Dendritic cell treated with granulocyte-macrophage colony-stimulating factor and Interleukin-4, amounts not matched to agents 40 ng/mL and 50 ng/mL, for 4 days (primary cell): ENCODE measurements around the gene KLHL1.

Source experiments
- H3K27ac Mint-ChIP-seq: one replicate; pipeline ENCODE4 v1.8.0; 2022; ENCODE audit warnings: mild to moderate bottlenecking, mixed read lengths
- H3K27me3 Mint-ChIP-seq: one replicate; pipeline ENCODE4 v1.8.0; 2022; ENCODE audit warnings: mild to moderate bottlenecking, mixed read lengths
- H3K36me3 Mint-ChIP-seq: one replicate; pipeline ENCODE4 v1.8.0; 2022; ENCODE audit warnings: low read depth, mixed read lengths
- H3K4me1 Mint-ChIP-seq: one replicate; pipeline ENCODE4 v1.8.0; 2022; ENCODE audit warnings: low read depth, mixed read lengths
- H3K4me3 Mint-ChIP-seq: one replicate; pipeline ENCODE4 v1.8.0; 2022; ENCODE audit warnings: mild to moderate bottlenecking, moderate library complexity, mixed read lengths
- H3K9me3 Mint-ChIP-seq: one replicate; pipeline ENCODE4 v1.8.0; 2022; ENCODE audit warnings: mixed read lengths
- intact Hi-C: fragments of 100-400 bp; cut with micrococcal nuclease; formaldehyde crosslinking; loops from one replicate; pipeline ENCODE4 v1.15.0; 2022

The KLHL1 gene

DNA sequence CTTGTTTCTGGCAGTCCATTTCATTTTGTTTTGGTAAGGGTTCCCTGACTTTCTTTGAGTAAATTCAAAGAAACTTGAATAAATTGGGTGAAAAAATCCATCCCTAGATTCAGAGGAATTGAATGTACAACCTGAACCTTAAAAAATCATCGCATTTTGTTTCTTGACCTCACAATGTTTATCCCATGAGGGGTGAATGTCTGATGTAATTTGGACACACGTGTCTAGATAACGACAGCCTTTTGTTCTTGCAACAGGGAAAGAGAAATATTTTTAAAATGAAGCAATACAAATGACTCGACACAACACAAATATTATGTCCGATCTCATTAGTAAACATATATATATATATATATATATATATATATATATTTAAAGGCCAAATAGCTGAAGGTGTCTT lies 453.9 kb downstream of the KLHL1 start:
- no peaks in the 10 kb centered on the region for H3K4me1 Mint-ChIP-seq
- H3K9me3 Mint-ChIP-seq, result peaks cover 28% of the 10 kb centered on the region
- intact Hi-C loops, result no loop called here
- no peak overlapping the region for H3K4me3 Mint-ChIP-seq
- no peak overlapping the region for H3K27ac Mint-ChIP-seq
- H3K27me3 Mint-ChIP-seq, result no peaks in the 10 kb centered on the region
- no peaks in the 10 kb centered on the region for H3K36me3 Mint-ChIP-seq
